ENCODE data around the gene DTD2. TPM values are rescaled to one million over a fixed set of nuclear protein-coding genes. Genes with fewer than 3 reads are reported as not detected.

Gene DTD2
- 51.6 TPM for total RNA-seq

DNA sequence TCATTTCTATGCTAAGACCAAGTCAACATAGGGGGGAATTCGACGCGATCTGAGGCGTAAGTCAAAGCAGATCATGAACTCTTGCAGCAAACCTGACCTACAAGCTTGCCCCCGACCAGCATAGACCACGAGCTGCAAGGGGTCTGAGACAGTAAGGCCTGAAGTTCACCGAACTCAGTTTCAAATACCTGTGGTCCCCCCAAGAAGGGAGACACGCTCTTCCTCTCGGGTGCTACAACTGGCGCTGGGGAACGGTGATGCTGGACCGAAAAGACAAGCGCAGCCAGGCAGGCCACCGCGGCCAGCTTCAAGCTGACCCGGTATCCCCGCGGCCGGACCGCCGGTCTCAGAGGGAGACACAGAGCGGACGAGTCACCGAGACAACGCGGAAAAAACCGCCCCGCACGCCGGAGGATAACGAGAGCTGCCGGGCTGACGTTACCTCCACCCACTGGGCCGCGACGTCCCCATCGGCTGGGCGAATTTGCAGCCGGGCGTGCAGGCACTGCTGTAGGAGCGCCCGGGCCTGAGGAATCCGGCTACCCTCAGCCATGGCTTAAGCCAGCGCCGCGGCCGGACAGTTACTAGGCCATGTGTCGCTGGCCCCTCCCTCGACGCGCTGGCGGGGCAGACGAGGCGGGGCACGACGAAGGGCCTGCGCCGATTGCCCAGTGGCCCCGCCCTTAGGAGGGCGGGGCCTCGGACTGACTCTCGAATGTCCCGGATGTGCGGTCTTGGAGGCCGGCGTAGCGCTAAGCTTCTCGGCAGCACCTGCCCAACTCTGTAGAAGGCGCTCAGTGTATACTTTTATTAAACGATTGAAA is at the start of gene DTD2:
Gene DTD2 (minus strand): TSS at position 666 of the 824 bp plus-strand sequence. CDS start 113 bp downstream, at position 553.

DNA sequence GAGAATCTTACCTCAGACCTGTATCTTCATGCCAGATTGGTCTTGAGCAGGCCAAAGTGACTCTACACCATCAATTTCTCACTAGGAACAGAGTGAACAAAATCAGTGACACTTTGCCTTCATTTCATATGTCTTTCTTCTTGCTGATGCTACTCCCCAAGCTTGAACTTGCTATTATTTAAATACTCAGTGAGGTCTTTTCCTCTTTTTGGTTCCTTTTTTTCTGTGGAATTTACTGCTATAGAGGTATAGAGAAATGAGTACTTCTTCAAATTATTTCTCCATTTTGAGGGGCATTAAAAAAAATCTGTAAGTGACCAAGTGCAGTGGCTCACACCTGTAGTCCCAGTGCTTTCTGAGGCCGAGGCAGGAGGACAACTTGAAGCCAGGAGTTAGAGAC is 30.6 kb upstream of the DTD2 start, which contains the start of gene GPR33:
Gene GPR33 (minus strand): TSS at position 154 of the 400 bp plus-strand sequence. CDS start 4,074 bp downstream, outside the sequence.

DNA sequence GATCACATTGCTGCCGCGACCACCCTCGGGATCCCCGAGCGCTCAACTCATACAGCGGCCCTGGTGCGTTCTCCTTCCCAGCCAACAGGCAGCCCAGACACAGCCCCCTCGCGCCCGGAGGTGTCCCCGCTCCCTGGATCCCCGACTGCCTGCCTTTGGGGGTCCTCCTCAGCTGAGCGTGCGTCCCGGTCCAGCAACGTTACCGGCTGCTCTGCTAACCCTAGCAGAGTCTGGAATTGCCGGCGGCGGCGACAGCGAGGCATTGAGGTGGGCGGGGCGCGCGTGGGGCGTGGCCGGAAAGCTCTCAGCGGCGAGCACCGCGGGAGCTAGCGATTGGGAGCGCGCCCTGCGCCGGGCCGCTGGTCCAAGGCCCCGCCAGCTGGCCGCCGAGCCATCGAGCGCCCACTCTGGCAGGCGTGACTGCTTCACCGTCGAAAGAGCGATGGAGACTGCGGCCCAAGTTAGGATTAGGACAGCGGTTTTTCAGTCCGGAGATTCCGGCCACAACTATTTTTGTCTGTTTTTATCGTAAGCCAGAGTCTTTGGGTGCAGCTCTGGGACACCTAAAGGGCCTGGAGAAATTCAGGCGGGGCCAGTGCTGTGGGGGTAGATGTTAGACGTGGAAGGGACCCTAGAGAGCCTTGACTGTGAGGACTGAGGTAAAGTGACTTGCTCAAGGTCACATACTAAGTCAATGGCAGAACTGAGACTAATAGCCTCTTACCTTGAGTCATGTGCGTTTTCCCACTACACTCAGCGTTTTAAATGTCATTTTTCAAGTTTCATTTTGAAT is 36.8 kb downstream of the DTD2 start, which contains the start of gene HEATR5A:
Gene HEATR5A (minus strand): TSS at position 232 of the 793 bp plus-strand sequence. CDS start 17,575 bp downstream, outside the sequence.

Other genes starting within 250 kb of the DTD2 start
- 428 TPM for gene HECTD1, start 249.7 kb downstream of the DTD2 start, total RNA-seq
- 38.2 TPM for gene HEATR5A, start 37.0 kb downstream of the DTD2 start, total RNA-seq
- not detected for gene GPR33, start 30.5 kb upstream of the DTD2 start, total RNA-seq
- 23.5 TPM for gene NUBPL, start 103.9 kb upstream of the DTD2 start, total RNA-seq

Measured in parietal lobe (tissue), 1 donor.